Gastroesophageal sphincter (tissue), 4 donors: ENCODE results near the gene TMEM86A. TPM values are rescaled to one million over a fixed set of nuclear protein-coding genes. Genes with fewer than 3 reads are reported as not detected.

Experiments
- ATAC-seq: fragments of 150-250 bp; one replicate; pipeline ENCODE4 v1.9.1; 2016; ENCODE audit warnings: mild to moderate bottlenecking, moderate library complexity
- H3K27ac ChIP-seq, 4 donors: fragments of 200-600 bp; sonication (generic) in 3 of 4; 1 replicate in 3 of 4; 2 replicates in 1 of 4; pipeline ENCODE4 v1.5.1; 2016 to 2019
- H3K27me3 ChIP-seq: fragments of 200-600 bp; sonication (generic); one replicate; pipeline ENCODE4 v1.5.1; 2019
- H3K36me3 ChIP-seq, 2 donors: fragments of 200-600 bp; sonication (generic); one replicate each; pipeline ENCODE4 v1.5.1; 2019; ENCODE audit warnings: control low read depth in 1 of 2
- H3K4me1 ChIP-seq, 3 donors: fragments of 200-600 bp; sonication (generic); 1 replicate in 2 of 3; 2 replicates in 1 of 3; pipeline ENCODE4 v1.5.1; 2016 to 2019; ENCODE audit warnings: control low read depth in 2 of 3
- H3K4me3 ChIP-seq, 2 donors: fragments of 200-600 bp; sonication (generic); one replicate each; pipeline ENCODE4 v1.5.1; 2019; ENCODE audit warnings: mild to moderate bottlenecking in 1 of 2, moderate library complexity in 1 of 2
- H3K9me3 ChIP-seq, 3 donors: fragments of 200-600 bp; sonication (generic); one replicate each; pipeline ENCODE4 v1.5.1; 2017 to 2019; ENCODE audit warnings: control low read depth in 2 of 3
- EP300 ChIP-seq: sonication (generic); formaldehyde crosslinking; IDR thresholded peaks from one replicate; pipeline ENCODE4 v1.6.1; 2017; ENCODE audit warnings: antibody characterized with exemption, mild to moderate bottlenecking
- POLR2A ChIP-seq, 2 donors: fragments of 450-650 bp; IDR thresholded peaks; one replicate each; pipeline ENCODE4 v1.6.1; 2017; ENCODE audit warnings: antibody characterized with exemption in 2 of 2, mild to moderate bottlenecking in 2 of 2, moderate library complexity in 1 of 2
- POLR2AphosphoS5 ChIP-seq: sonication (generic); formaldehyde crosslinking; IDR thresholded peaks from one replicate; pipeline ENCODE4 v1.6.1; 2017; ENCODE audit warnings: antibody characterized with exemption
- WGBS, 2 donors: methylation state at CpG; one replicate each; pipeline ENCODE4 v1.1.5; 2018; ENCODE audit warnings: low coverage in 1 of 2; 5-methylcytosine and 5-hydroxymethylcytosine counted together
- total RNA-seq, 4 donors: library from RNA; depleted of rRNA; stranded (reverse); fragments of >200 nt; gene quantifications; one replicate each; pipeline ENCODE4 v1.1.0, GENCODE V29; 2016
- TF ChIP-seq, protein P1 (sequence below), 4 experiments: fragments of 200-600 bp in 2 of 4; fragments of 450-650 bp in 2 of 4; sonication (generic) in 1 of 4; IDR thresholded peaks; one replicate each; pipeline ENCODE4 v1.5.1; 2017 to 2019; ENCODE audit warnings: antibody characterized with exemption in 4 of 4, mild to moderate bottlenecking in 2 of 4, moderate library complexity in 2 of 4

TMEM86A gene
- total RNA-seq, 4 donors from 2014 or later: 2.6 to 5.5 (median 3.1) TPM

DNA sequence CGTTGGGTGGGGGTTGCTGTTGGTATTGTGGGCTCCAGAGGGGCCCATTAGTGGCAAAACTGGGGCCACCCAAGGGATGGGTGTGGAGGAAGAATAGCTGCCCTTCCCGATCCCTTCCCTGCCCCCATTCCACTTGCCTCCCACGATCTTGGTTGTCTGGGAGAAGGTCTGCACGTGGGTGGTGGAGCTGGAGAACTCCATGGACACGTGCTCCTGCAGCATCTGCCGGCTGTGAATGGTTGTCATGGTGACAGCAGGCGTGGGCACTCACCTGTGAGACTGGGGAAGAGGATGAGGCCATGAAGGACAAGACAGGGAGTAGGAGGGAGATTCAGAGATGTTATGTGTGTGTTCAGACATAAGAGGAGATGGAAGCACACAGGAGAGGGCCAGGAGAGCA is 25.4 kb downstream of the TMEM86A start:
- Histone ChIP-seq H3K27ac (no peak overlapping the region), H3K27me3 (no peaks in the 10 kb centered on the region), H3K9me3 (no peaks in the 10 kb centered on the region), H3K4me3 (no peak overlapping the region), H3K36me3 (no peaks in the 10 kb centered on the region), H3K4me1 (peaks cover 0 to 22% (median 0%) of the 10 kb centered on the region in 3 donors)
- no peak for ATAC-seq
- 30 to 57% methylated on average over 2 of the region's 7 CpGs for WGBS, 2 donors
- no peak for TF ChIP-seq EP300
- TF ChIP-seq POLR2A (IDR thresholded peaks at IDR 0.05): no peak
- no peak for TF ChIP-seq POLR2AphosphoS5
- TF ChIP-seq, protein P1, sequence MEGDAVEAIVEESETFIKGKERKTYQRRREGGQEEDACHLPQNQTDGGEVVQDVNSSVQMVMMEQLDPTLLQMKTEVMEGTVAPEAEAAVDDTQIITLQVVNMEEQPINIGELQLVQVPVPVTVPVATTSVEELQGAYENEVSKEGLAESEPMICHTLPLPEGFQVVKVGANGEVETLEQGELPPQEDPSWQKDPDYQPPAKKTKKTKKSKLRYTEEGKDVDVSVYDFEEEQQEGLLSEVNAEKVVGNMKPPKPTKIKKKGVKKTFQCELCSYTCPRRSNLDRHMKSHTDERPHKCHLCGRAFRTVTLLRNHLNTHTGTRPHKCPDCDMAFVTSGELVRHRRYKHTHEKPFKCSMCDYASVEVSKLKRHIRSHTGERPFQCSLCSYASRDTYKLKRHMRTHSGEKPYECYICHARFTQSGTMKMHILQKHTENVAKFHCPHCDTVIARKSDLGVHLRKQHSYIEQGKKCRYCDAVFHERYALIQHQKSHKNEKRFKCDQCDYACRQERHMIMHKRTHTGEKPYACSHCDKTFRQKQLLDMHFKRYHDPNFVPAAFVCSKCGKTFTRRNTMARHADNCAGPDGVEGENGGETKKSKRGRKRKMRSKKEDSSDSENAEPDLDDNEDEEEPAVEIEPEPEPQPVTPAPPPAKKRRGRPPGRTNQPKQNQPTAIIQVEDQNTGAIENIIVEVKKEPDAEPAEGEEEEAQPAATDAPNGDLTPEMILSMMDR (IDR thresholded peaks at IDR 0.05): no peak

DNA sequence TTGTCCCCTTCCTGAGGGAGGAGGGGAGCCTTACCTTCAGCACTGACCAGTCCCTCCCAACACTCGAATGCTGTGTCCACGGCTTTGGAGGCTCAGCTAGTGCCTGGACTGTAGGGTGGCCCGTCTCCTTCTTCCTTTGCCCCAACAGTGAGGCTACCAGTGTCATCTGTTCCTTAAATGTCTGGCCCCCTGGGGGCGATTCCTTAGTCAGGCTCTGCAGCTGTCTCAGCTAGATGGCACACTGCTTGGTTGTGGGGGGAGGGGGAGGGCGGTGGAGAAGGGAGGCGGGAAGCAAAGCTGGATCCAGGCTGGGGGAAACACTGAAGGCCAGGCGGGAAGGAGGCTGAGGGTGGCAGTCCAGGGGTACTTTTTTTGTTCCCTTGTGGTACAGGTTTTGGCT is 27.5 kb downstream of the TMEM86A start, which contains the start of gene IGSF22:
IGSF22 (minus strand) TSS at position 149 of the 400 bp plus-strand sequence. CDS start 1,952 bp downstream, outside the sequence.
- Histone ChIP-seq H3K36me3 (no peaks in the 10 kb centered on the region), H3K27ac (no peak within 1 kb of the TSS), H3K4me1 (peaks cover 0 to 13% (median 0%) of the 10 kb centered on the region in 3 donors), H3K27me3 (no peaks in the 10 kb centered on the region), H3K9me3 (no peaks in the 10 kb centered on the region), H3K4me3 (no peak within 1 kb of the TSS)
- ATAC-seq: no peak
- TF ChIP-seq, protein P1 (IDR thresholded peaks at IDR 0.05): no peak
- WGBS, 2 donors: 62% methylated on average over 2 of the region's 7 CpGs; no CpG with 5 or more reads in 1 of the 2 donors

DNA sequence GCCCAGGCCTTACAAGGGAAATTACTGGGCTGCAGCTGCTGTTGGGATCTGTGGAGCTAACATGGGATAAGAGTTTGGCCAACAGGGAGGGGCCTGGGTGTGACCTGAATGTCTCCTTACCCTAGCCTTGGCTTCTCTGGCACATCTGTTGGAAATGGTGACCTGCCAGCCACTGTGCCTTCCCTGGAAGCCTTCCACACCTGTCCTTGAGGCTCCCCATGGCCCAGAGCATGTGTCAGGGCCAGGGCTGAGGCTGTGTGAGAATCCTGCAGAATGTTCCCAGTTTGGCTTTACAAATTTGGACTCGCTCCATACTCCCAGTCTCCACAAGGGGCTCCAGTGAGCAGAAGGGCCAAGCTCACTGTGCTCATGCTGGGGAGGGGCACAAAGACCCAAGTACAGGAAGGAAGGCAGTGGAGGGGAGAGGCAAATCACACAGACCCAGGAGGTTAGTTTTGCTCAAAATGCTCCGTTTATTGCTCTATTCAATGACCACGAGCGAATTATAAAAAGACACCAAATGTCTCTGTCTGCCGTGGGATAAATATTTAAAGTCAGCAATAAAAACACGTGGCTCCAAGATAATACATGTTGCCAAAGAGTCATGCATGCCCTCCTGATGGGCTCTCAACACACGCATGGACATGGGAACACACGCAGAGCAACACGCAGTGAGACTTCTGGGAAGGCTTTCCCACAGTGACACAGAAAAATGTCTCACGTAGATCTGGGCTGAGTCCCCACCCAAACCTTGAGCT is 29.1 kb downstream of the TMEM86A start:
- peak; percentile 34 for ATAC-seq

DNA sequence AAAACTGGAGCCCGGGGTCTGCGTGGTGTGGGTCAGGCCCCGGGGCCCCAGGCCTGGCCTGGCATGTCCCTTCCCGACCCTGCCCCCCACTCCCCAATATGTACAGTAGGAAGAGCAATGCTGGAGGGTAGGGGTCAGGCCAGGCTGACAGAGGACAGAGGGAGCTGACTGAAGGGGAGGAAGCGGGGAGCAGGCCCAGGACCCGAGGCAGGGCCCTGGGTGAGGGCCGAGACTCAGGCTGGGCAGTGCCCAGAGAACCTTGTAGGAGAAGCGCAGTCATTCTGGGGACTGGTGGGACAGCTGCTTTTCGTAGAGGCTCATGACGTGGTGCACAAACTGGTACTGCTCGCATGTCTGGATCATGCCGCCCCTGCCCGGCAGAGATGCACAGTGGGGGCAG is 30.1 kb downstream of the TMEM86A start:
- Histone ChIP-seq H3K36me3 (no peaks in the 10 kb centered on the region), H3K27me3 (no peaks in the 10 kb centered on the region), H3K9me3 (no peaks in the 10 kb centered on the region), H3K27ac (no peak overlapping the region), H3K4me1 (no peaks in the 10 kb centered on the region), H3K4me3 (no peak overlapping the region)
- WGBS, 2 donors: 76% methylated on average over 3 of the region's 13 CpGs; no CpG with 5 or more reads in 1 of the 2 donors
- TF ChIP-seq, protein P1 (IDR thresholded peaks at IDR 0.05): no peak
- TF ChIP-seq POLR2AphosphoS5: no peak
- no peak for TF ChIP-seq EP300
- ATAC-seq: no peak

More for the DNA sequence above, 29.1 kb downstream of the TMEM86A start:
- Histone ChIP-seq H3K4me1 (no peaks in the 10 kb centered on the region), H3K4me3 (no peak overlapping the region), H3K9me3 (no peaks in the 10 kb centered on the region), H3K27ac (no peak overlapping the region), H3K36me3 (no peaks in the 10 kb centered on the region), H3K27me3 (no peaks in the 10 kb centered on the region)
- WGBS, 2 donors: 47 to 58% methylated on average over 7 to 9 of the region's 10 CpGs
- no peak for TF ChIP-seq POLR2A (IDR thresholded peaks at IDR 0.05)
- TF ChIP-seq, protein P1 (IDR thresholded peaks at IDR 0.05): peak; percentile 38 to 68 (median 62)

DNA sequence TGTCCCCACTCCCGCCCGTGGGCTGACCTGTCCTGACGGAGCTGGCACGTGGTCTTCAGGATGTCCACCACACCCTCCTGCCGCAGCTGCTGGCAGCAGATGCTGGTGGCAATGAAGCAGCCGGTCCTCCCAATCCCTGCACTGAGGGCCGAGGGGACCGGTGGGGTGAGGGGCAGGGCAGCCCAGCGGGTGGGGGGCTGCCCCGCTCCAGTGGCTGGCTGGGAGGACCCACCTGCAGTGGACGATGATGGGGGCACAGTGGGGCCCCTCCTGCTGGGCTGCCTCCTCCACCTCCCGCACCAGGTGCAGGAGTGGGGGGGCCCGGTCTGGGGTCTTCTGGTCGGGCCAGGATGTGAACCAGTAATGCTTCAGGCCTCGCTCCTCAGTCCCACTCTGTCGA is 30.8 kb downstream of the TMEM86A start:
- H3K27ac ChIP-seq: no peak overlapping the region
- ATAC-seq: no peak
- TF ChIP-seq EP300 (no peak), POLR2AphosphoS5 (no peak), POLR2A (IDR thresholded peaks at IDR 0.05) (no peak)
- TF ChIP-seq, protein P1 (IDR thresholded peaks at IDR 0.05): no peak
- WGBS, 2 donors: 87% methylated on average over 3 of the region's 16 CpGs; no CpG with 5 or more reads in 1 of the 2 donors
- H3K9me3 ChIP-seq: no peaks in the 10 kb centered on the region
- H3K27me3 ChIP-seq: no peaks in the 10 kb centered on the region
- no peaks in the 10 kb centered on the region for H3K4me1 ChIP-seq
- no peaks in the 10 kb centered on the region for H3K36me3 ChIP-seq
- no peak overlapping the region for H3K4me3 ChIP-seq
